A549 treated with CpdA at 1 μM for 4 hours (cell line): ENCODE measurements around the gene SCNN1B. TPM values are rescaled to one million over a fixed set of nuclear protein-coding genes. Genes with fewer than 3 reads are reported as not detected.

Experiments used
- total RNA-seq: library from RNA; stranded (reverse); fragments of 200-300 nt; extraction: Qiagen RNA extraction; gene quantifications from 5 replicates; pipeline ENCODE4 v1.2.3, GENCODE V29; 2022; ENCODE audit warnings: low read depth

Gene SCNN1B, protein sequence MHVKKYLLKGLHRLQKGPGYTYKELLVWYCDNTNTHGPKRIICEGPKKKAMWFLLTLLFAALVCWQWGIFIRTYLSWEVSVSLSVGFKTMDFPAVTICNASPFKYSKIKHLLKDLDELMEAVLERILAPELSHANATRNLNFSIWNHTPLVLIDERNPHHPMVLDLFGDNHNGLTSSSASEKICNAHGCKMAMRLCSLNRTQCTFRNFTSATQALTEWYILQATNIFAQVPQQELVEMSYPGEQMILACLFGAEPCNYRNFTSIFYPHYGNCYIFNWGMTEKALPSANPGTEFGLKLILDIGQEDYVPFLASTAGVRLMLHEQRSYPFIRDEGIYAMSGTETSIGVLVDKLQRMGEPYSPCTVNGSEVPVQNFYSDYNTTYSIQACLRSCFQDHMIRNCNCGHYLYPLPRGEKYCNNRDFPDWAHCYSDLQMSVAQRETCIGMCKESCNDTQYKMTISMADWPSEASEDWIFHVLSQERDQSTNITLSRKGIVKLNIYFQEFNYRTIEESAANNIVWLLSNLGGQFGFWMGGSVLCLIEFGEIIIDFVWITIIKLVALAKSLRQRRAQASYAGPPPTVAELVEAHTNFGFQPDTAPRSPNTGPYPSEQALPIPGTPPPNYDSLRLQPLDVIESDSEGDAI
- 0.06 to 0.24 TPM (median 0.12 TPM) in 4 of 5 replicates, not detected in the other for total RNA-seq

DNA sequence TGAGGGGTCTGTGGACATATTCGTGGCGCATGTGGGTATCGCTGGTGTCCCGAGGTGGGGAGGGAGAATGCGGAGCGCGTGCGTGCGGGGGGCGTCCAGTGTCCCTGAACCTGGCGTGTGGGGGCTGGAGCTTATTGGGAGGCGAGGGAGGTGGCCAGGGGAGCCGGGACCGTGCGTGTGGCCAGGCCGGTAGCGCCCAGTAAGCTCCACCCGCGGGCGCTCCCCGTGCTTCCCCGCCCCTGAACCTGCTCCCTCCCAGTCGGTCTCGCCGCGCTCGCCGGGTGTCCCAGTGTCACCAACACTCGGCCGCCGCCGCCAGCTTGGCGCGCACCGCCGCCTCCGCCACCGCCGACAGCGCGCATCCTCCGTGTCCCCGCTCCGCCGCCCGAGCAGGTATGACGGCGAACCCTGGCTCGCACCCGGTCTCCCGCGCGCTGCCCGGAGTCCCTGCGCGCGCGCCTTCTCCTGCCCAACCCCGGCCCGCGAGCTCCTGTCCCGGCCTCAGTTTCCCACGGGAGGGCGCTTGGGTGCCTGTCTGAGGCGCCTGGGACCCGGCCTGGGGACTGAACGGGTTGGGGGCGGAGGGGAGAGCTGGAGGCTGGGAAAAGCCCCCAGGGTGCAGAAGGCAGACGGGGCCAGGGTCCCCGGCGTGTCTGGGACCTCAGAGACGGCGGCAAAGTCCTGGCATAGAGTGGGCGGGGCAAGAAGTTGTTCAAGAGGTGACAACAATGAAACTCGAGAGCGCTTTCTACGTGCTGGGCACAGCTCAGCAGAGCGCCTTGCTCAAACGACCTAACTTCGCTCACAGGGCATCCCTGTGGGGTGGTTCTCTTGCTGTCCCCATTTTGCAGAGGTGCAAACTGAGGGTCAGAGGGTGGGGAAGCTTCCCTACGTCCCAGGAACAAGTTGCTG, at the start of gene SCNN1B:
TSS of gene SCNN1B (plus strand) at position 258 of the 912 bp plus-strand sequence. CDS start 46,298 bp downstream, outside the sequence.

Other genes with a start within 250 kb of the SCNN1B start
- 10.4 to 11.1 TPM (median 10.7 TPM) in 5 replicates for gene USP31, start 152.8 kb upstream of the SCNN1B start, total RNA-seq
- gene SCNN1G, start 119.6 kb upstream of the SCNN1B start, total RNA-seq, result 0.15 TPM in 1 of 5 replicates, not detected in the others
- 14.6 to 18.4 TPM (median 16.8 TPM) in 5 replicates for gene COG7, start 150.9 kb downstream of the SCNN1B start, total RNA-seq
- 28.1 to 38.1 TPM (median 29.6 TPM) in 5 replicates for gene GGA2, start 208.2 kb downstream of the SCNN1B start, total RNA-seq